SJSA1 (cell line): ENCODE data around the gene LARP4. TPM values are rescaled to one million over a fixed set of nuclear protein-coding genes. Genes with fewer than 3 reads are reported as not detected.
A peak's percentile ranks its signal among the peaks of the same experiment; 100 is the strongest.
"Not testable (repeated sequence)": the region's sequence is repeated elsewhere in the genome, so short reads cannot be mapped to it uniquely, and the experiment has no call there.

ENCODE experiments used
- DNase-seq, 2 experiments: peaks; one replicate each; pipeline ENCODE4 v3.0.0-alpha.2; 2015 to 2020; ENCODE audit warnings: low spot score in 2 of 2, low read depth in 1 of 2
- H3K27ac ChIP-seq: fragments of 250-450 bp; sonication (Bioruptor Pico); 2 replicates; pipeline ENCODE4 v1.5.1; 2020; ENCODE audit warnings: mild to moderate bottlenecking, moderate library complexity
- H3K27me3 ChIP-seq: fragments of 250-450 bp; sonication (Bioruptor Pico); replicated peaks from 2 replicates; pipeline ENCODE4 v1.5.1; 2020; ENCODE audit warnings: mild to moderate bottlenecking, moderate library complexity
- H3K36me3 ChIP-seq: fragments of 250-450 bp; sonication (Bioruptor Pico); 2 replicates; pipeline ENCODE4 v1.5.1; 2020; ENCODE audit warnings: mild to moderate bottlenecking
- H3K4me1 ChIP-seq: fragments of 250-450 bp; sonication (Bioruptor Pico); replicated peaks from 2 replicates; pipeline ENCODE4 v1.6.1; 2021; ENCODE audit warnings: mild to moderate bottlenecking
- H3K4me3 ChIP-seq: fragments of 250-450 bp; sonication (Bioruptor Pico); 2 replicates; pipeline ENCODE4 v1.5.1; 2020; ENCODE audit warnings: mild to moderate bottlenecking
- H3K9me3 ChIP-seq: fragments of 250-450 bp; sonication (Bioruptor Pico); replicated peaks from 2 replicates; pipeline ENCODE4 v1.5.1; 2020; ENCODE audit warnings: mild to moderate bottlenecking
- total RNA-seq: library from RNA; depleted of rRNA; stranded (reverse); fragments of >200 nt; shearing (Covaris generic); gene quantifications from 2 replicates; pipeline ENCODE4 v1.2.3, GENCODE V29; 2014; rRNA removed

LARP4 gene
- 20.9 and 38.1 TPM in 2 replicates for total RNA-seq

GRCh38 chr12:50400638-50401499, at the start of gene LARP4:
Gene LARP4, plus strand, starts transcription at chr12:50400885. Its CDS starts 126 bp downstream, at chr12:50401011.
- Histone ChIP-seq H3K4me3 (peak within 1 kb of the TSS; percentile 68), H3K27me3 (no peaks in the 10 kb centered on the region), H3K36me3 (no peaks in the 10 kb centered on the region), H3K9me3 (no peaks in the 10 kb centered on the region), H3K4me1 (peaks cover 25% of the 10 kb centered on the region), H3K27ac (peak within 1 kb of the TSS; percentile 55)
- DNase-seq = peak; percentile 92 to 94

- Histone ChIP-seq H3K9me3 (no peaks in the 10 kb centered on the region), H3K36me3 (no peaks in the 10 kb centered on the region), H3K27me3 (no peaks in the 10 kb centered on the region), H3K27ac (no peak overlapping the region), H3K4me3 (no peak overlapping the region), H3K4me1 (peaks cover 12% of the 10 kb centered on the region)
- no peak for DNase-seq
These were observed 49.3 kb upstream of the LARP4 start for GRCh38 chr12:50351120-50352043.

- H3K27ac ChIP-seq = no peak overlapping the region
- H3K9me3 ChIP-seq = no peaks in the 10 kb centered on the region
- no peaks in the 10 kb centered on the region for H3K36me3 ChIP-seq
- peaks cover 12% of the 10 kb centered on the region for H3K4me1 ChIP-seq
- no peak for DNase-seq
- H3K4me3 ChIP-seq = no peak overlapping the region
- H3K27me3 ChIP-seq = no peaks in the 10 kb centered on the region
These were observed 47.3 kb upstream of the LARP4 start for GRCh38 chr12:50353404-50353803.

GRCh38 chr12:50353869-50354593, 46.7 kb upstream of the LARP4 start:
- Histone ChIP-seq H3K4me3 (no peak overlapping the region), H3K4me1 (peaks cover 12% of the 10 kb centered on the region), H3K36me3 (no peaks in the 10 kb centered on the region), H3K27me3 (no peaks in the 10 kb centered on the region), H3K9me3 (no peaks in the 10 kb centered on the region), H3K27ac (peak overlapping the region; percentile 6; the same call in 1 of the 2 replicates)
- DNase-seq = peak in 1 of 2 experiments; percentile 38

GRCh38 chr12:50354908-50355307, 45.8 kb upstream of the LARP4 start:
- no peak for DNase-seq
- H3K27me3 ChIP-seq = no peaks in the 10 kb centered on the region
- H3K36me3 ChIP-seq = no peaks in the 10 kb centered on the region
- H3K4me3 ChIP-seq = no peak overlapping the region
- no peaks in the 10 kb centered on the region for H3K9me3 ChIP-seq
- peak overlapping the region; percentile 6; the same call in 1 of the 2 replicates for H3K27ac ChIP-seq
- H3K4me1 ChIP-seq = peaks cover 18% of the 10 kb centered on the region

- Histone ChIP-seq H3K36me3 (no peaks in the 10 kb centered on the region), H3K27me3 (no peaks in the 10 kb centered on the region), H3K9me3 (no peaks in the 10 kb centered on the region), H3K4me3 (no peak overlapping the region), H3K4me1 (peaks cover 18% of the 10 kb centered on the region), H3K27ac (no peak overlapping the region)
- DNase-seq = no peak
These were observed 45.3 kb upstream of the LARP4 start for GRCh38 chr12:50355365-50355764.

- H3K27ac ChIP-seq = no peak overlapping the region
- DNase-seq = no peak
- H3K4me3 ChIP-seq = no peak overlapping the region
- H3K27me3 ChIP-seq = no peaks in the 10 kb centered on the region
- H3K4me1 ChIP-seq = peaks cover 6% of the 10 kb centered on the region
- H3K36me3 ChIP-seq = no peaks in the 10 kb centered on the region
- no peaks in the 10 kb centered on the region for H3K9me3 ChIP-seq
These were observed 38.0 kb upstream of the LARP4 start for GRCh38 chr12:50362671-50363070.

GRCh38 chr12:50363141-50363540, 37.5 kb upstream of the LARP4 start:
- no peaks in the 10 kb centered on the region for H3K9me3 ChIP-seq
- peaks cover 6% of the 10 kb centered on the region for H3K4me1 ChIP-seq
- H3K4me3 ChIP-seq = no peak overlapping the region
- no peak overlapping the region for H3K27ac ChIP-seq
- H3K27me3 ChIP-seq = no peaks in the 10 kb centered on the region
- no peaks in the 10 kb centered on the region for H3K36me3 ChIP-seq
- no peak for DNase-seq

GRCh38 chr12:50365709-50366406, 34.8 kb upstream of the LARP4 start:
- DNase-seq = no peak
- H3K4me3 ChIP-seq = no peak overlapping the region
- no peaks in the 10 kb centered on the region for H3K27me3 ChIP-seq
- H3K9me3 ChIP-seq = no peaks in the 10 kb centered on the region
- no peak overlapping the region for H3K27ac ChIP-seq
- H3K36me3 ChIP-seq = no peaks in the 10 kb centered on the region
- peaks cover 14% of the 10 kb centered on the region for H3K4me1 ChIP-seq

- H3K27me3 ChIP-seq, H3K27ac ChIP-seq, H3K9me3 ChIP-seq, H3K36me3 ChIP-seq, H3K4me3 ChIP-seq: not testable (repeated sequence)
- peak; percentile 41 to 53 for DNase-seq
- peaks cover 15% of the 10 kb centered on the region for H3K4me1 ChIP-seq
These were observed 30.0 kb upstream of the LARP4 start for GRCh38 chr12:50370672-50371071.

- Histone ChIP-seq H3K9me3 (no peaks in the 10 kb centered on the region), H3K4me3 (no peak overlapping the region), H3K4me1 (peaks cover 2% of the 10 kb centered on the region), H3K27me3 (no peaks in the 10 kb centered on the region), H3K36me3 (no peaks in the 10 kb centered on the region), H3K27ac (no peak overlapping the region)
- no peak for DNase-seq
These were observed 24.9 kb upstream of the LARP4 start for GRCh38 chr12:50375802-50376201.

- no peak for DNase-seq
- Histone ChIP-seq H3K4me1 (no peaks in the 10 kb centered on the region), H3K27me3 (no peaks in the 10 kb centered on the region), H3K27ac (no peak overlapping the region), H3K9me3 (no peaks in the 10 kb centered on the region), H3K36me3 (no peaks in the 10 kb centered on the region), H3K4me3 (no peak overlapping the region)
These were observed 19.8 kb upstream of the LARP4 start for GRCh38 chr12:50380761-50381325.

GRCh38 chr12:50387487-50387886, 13.2 kb upstream of the LARP4 start:
- H3K36me3 ChIP-seq = no peaks in the 10 kb centered on the region
- DNase-seq = no peak
- no peaks in the 10 kb centered on the region for H3K27me3 ChIP-seq
- H3K9me3 ChIP-seq = no peaks in the 10 kb centered on the region
- no peak overlapping the region for H3K27ac ChIP-seq
- no peak overlapping the region for H3K4me3 ChIP-seq
- H3K4me1 ChIP-seq = peaks cover 15% of the 10 kb centered on the region
